Activated T-cell treated with anti-CD3 and anti-CD28 coated beads for 1 hour (primary cell): Measurements from ENCODE around the gene CABLES2.
"Not testable (repeated sequence)": the region's sequence is repeated elsewhere in the genome, so short reads cannot be mapped to it uniquely, and the experiment has no call there.

ENCODE experiments used
- DNase-seq: peaks from one replicate; pipeline ENCODE4 v3.0.0-alpha.2; 2020; ENCODE audit warnings: low read depth

CABLES2 gene

DNA sequence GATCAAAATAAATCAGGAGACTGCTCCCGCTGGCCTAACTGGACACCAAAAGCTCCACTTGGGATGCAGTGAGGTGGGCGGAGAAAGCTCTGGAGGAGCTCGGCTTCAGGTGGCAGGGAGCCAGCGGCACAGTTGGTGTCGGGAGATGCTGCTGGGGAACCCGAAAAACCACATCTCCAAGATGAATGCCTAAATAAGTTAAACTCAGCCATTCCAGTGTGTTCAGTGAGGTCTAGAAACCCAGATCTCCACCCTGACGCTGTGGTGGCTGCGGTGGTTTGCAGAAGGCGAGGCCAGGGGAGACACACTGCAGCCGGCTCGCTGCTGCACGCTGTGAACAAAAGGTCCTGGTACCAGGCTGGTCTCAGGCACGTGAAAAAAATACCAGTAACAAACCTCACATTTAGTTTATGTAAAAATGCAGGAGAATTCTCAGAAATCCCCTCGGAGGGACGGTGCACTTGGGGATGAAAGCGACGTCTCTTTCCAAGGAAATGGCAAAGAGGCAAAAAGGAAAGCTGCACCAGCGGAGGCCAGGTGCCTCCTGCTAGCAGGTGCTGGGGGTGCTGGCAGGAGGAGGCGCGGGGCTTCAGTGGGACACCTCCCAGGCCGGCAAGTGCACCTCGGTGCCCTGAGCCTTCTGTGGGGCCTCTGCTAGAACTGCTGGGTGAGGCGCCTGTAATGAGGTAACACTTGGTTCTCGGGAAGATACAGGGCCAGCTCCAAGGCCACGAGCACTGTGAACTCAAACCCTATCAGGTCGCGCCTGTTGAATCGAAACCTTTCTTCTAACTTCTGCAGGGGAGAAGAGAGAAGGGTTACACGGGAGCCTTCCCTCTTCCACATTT, 16.5 kb downstream of the CABLES2 start:
- no peak for DNase-seq

DNA sequence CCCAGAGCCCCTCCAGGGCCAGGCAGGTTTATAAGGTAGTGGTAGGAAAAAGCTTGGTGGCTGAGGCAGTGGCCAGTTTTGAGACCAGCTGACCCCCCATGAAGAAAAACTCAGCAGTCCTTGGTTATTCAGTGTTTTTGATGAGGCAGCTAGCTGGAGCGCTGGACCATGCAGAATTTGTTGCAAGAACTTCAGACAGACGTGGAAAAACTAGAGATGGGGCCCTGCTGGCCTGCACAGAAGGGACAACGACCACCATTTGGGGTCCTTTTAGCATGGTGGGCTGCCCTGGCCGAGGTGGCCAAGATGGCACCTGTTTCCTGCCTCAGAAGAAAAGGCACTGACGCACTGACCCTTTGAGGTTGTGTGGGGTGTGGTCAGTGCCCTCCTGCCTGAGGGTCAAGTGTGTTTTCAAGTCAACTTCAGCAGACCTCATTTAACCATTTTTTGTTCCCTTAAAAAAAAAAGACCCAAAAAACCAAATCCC, 17.4 kb downstream of the CABLES2 start:
- DNase-seq, result no peak

DNA sequence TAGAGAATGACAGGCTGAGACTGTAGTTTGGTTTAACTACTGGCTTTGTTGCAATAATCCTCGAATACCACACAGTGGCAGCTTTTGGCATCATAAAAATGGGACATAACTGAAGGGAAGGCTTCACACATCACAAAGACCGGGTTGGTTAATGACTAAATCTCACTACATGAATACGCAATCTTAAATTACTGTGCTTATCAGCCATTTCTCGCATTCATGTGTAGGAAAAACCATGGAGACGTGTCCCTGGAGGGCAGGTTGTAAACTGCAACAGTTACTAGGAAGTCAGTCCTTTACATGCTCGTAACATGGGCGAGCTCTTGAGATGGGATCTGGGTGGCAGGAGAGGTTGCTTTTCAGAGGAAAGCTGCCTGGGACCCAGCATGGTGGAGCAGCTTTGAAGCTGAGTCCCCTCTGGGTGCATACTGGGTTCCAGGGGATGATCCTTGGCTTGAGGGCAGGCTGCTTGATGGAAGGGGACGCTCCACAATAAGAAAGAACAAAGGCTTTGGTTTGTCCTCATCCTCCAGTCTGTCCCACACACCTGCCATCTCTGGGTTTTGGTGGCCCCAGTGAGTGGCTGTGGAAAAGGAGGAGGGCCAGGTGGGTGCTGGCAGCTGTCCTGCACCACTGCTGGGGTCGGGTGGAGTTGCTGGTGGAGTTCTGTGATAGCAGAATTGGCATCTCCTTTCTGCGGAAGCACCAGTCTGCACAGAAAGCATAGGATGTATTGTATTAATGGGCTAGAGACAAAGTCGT, 18.1 kb downstream of the CABLES2 start:
- DNase-seq, result no peak

DNA sequence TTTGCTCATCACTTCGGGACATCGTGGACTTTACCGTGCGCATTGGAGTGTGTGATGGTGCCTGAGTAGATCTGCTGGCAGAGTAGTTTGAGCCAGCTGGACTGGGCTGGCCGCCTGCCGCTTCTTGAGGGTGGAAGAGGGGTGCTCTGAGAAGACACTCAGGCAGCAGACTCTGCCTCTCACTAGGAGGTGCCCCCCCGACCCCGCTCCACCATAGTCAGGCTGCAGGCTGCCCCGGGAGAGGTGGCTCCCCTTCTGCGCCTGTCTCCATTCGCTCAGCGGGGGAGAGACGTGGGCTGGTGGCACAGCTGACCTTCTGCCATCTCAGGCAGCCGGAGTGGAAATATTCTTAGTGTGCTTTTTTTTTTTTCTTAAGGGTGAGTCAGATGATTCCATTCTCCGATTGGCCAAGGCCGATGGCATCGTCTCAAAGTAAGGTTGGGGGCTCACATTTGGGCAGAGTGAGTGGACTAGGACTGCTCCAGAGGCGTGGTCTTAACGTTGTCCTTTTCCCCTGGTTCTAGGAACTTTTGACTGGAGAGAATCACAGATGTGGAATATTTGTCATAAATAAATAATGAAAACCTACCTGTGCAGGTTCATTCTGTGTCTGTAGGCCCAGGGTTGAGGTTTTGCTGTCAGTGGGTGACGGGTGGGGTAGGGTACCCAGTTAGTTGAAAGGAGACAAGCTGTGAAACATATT, 19.0 kb downstream of the CABLES2 start:
- DNase-seq, result no peak

DNA sequence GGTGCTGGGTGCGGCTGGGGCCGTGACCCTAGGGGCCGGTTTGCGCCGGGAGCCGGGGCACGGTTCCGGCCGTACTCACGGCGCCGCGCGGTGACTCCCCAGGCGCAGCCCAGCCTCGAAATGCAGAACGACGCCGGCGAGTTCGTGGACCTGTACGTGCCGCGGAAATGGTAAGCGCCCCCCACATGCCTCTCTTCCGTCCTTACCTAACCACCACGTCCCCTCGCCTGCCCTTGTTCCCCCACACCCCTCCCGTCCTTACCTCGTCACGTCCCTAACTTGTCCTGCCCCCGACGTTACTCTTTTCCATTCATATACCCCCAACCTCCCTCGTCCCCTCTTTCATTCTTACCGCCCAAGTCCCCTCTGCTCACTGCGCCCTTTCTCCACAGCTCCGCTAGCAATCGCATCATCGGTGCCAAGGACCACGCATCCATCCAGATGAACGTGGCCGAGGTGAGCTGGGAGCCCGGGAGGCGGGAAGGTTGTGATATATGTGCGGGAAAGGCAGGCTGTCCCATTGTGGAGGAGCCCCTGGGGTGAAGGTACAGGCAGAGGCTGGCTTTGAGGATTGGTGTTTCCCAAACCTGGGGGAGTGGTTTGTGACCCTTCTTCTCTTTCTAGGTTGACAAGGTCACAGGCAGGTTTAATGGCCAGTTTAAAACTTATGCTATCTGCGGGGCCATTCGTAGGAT, 19.7 kb downstream of the CABLES2 start:
- no peak for DNase-seq

DNA sequence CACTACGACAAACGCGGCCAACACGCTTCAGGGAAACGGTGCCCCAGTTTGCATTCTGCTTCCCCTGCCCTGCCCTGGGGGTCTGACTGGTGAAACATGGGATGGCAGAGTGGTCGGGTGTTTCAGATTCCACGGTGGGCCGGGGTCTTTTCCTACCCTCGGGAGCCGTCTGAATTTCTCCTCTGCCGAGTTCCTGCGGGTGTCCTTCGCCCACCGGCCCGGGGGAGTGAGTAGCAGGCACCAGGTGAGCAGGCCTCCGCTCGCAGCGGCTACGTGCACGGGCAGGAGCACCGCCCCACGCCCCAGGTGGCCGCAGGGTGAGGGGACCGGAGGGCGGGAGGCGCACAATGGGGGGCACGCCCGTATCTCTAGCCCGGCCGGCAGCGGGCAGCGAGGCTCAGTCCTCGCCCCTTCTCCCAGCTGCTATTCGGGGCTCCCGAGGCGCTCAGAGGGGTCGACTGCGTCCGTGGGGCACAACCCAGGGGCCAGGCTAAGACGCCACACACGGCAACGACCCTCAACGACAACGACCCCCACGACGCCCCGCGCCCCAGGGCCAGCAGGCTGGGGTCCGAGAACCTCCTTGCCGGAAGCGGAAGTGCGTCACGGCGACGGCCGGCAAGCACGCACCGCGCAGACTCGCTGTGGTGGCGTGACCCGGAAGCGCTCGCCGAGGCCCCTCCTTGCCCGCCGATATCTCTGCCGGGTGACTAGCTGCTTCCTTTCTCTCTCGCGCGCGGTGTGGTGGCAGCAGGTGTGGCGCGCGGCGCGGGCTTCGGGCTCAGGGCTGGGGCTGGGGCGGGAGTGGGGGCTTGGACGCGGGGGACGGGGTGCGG, 20.5 kb downstream of the CABLES2 start, which contains the start of gene RPS21:
Gene RPS21, plus strand, starts transcription at position 721 of the 836 bp plus-strand sequence. CDS start 236 bp downstream, outside the sequence.
- peak; percentile 89 for DNase-seq

DNA sequence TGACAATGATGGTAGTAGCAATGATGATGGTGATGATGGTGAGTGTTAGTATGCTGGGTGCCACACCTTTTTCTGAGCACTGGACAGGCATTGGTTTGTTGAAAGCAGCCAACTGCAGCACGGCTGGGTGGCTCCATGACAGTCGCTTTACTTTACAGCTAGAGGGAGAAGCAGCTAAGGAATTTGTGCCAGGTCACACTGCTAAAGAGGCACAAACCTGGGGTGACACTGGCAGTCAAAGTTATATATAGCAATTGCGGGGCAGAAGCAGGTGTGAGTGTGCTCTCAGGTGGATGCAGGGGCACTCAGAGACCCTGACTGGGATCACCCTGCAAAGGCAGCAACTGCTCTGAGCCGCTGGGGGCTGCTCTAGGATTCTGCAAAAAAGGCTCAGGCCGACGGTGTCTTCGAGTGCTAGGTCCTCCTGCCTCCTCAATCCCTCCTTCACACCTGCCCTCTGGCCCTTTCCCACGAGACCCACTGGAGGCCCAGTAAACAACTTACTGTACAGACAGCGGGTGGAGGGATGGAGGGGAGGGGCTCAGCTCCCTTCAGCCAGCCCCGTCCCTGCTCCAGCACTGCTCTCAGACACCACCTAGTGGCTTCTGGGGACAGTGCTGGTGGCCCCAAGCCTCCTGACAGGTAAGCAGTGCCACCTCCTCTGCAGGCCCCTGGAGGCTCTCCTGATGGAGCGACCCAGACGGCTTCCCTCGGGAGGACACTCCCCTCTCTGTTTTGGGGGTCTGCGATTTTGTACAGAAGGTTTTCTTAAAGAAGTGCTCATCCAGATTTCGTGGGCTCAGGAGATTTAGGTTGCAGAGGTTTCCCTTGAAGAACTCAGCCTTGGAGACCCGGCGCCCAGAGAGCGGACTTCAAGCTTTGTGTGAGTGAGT, 24.5 kb downstream of the CABLES2 start:
- DNase-seq, result peak; percentile 60

DNA sequence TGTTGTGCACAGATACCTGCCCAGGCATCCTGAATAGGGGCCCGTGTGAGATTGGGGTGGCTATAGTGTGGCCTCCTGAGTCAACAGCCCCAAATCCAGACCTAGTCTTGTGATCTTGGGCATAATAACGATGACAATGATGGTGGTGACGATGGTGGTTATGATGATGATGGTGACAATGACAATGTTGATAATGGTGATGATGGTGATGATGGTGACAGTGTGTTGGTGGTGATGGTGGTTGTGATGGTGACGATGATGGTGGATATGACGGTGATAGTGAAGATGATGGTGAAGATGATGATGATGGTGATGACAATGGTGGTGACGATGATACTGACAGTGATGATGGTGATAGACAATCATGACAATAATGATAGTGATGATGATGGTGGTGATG, 25.2 kb downstream of the CABLES2 start:
- DNase-seq, result no peak

DNA sequence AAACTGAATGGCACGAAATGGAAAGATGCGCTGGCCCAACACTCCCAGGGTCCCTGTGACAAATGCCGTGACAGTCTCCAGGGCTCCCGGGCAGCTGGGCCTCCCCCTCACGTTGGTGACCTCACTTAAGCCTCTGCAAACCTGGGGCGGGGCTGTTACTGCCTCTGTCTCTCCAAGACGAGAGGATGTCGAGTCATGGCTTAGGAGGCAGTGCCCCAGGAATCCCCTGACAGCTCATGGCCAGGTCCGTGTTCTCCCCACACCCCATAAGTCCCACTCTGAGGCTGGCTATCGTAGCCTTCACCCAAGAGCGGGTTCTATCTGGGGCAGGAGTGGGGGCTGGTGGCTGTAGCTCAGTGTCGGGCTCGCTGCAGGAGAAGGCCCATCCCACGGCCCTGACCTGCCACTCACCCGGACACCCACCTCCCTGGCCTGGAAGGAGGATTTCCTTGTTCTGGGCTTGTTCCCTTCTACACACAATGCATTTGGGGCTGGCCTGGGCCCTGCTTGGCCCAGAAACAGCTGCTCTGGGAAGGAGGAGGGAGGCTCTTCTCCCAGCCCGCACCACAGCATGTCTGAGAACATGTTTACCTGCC, 25.8 kb downstream of the CABLES2 start:
- no peak for DNase-seq

DNA sequence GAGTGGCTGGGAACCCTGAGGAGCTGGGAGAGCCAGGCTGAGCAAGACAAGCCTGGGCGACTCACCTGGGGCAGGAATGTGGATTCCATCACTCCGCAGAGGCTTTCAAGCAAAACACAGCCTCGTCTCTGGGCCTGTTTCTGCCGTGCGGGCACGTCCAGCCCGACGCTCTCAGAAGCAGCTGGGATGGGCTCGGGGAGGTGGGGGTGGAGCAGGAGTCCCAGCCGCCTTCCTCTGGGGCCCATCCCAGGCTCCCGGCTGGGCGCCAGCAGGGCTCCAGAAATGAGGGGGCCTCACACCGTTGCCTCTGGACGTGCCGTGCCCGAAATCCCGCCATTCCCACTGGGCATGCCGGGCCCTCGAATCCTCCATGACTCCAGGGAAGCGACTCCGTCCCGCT, 28.9 kb downstream of the CABLES2 start:
- DNase-seq, result no peak

DNA sequence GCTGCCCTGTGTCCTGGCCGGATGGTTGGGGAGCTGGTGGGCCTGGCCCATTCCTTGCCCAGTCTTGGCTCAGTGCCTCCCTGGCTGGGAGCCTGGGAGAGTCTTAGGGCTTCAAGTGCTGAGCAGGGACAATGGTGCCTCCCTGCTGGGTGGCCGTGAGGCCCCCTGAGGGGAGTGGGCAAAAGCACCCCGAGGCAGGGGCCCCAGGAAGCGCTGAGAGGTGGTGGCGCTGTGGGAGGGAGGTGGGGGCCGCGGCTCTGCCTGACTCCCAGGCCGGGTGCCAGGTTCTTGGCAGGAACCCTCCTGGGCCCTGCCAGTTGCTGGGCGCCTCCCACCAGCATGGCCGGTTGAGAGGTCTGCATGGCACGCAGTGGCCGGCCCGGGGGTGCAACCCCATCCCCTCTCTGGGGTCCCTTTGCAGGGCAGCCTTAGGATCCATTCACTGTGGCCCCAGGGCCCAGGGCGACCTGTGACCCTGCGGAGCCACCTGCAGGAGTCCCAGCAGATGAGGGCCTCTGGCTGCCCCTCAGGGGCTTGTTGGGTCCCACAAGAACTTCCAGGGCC, 29.4 kb downstream of the CABLES2 start:
- DNase-seq, result no peak

DNA sequence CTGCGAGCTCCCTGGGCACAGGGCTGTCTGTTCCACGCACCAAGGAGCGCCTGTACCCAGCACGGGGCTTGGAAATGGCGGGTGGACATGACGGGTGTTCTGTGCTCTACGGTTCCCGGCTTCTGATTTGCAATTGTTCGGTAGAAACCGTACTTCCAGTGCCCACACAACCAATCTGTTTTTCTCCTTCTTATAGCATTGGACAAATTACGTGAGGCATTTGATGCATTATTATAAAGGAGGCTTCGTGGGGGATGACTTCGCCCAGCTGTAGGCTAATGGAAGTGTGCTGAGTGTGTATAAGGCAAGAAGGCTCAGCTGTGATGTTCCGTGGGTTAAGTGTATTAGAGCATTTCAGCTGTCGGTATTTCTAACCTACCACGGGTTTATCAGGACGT, 30.0 kb downstream of the CABLES2 start:
- DNase-seq, result no peak

DNA sequence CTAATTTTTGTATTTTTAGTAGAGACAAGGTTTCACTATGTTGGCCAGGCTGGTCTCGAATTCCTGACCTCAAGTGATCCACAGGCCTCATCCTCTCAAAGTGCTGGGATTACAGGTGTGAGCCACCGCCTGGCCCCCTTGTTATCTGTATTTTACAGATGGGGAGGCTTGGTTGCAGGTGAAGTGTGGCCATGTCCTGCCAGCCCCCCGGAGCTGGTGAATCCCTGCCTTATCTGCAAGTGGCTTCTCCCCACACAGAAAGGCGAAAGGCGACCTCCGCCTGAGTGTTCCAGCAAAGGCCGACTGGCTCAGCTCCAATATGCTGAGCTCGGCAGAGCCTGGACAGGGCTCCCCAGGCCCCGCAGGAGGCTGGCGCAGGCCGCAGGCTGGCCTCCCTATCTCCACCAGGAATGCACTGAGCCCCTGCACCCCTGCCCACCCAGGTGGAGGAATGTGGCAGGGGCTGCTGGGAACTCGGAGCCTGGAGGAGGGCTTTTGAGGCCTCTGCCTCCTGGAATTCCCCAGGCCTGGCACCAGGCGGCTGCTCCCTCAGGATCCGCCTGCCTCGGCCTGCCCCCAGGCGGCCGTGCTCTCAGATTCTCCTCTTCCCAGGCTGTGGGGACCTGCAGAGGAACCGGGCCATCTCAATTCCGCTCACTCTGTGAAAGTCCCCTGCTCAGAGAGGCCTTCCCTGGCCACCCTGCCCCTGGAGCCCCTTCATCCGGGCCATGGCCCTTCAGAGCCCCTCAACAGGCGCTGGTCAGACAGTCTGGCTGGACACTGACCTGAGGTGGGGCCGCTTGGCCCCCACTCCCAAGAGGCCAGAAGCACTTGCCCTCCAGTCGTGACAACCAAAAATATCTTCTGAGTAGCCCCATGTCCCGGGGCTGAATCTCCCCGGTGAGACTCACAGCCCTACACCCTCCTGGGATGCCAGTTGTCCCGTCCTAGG, 30.7 kb downstream of the CABLES2 start:
- DNase-seq, result no peak

DNA sequence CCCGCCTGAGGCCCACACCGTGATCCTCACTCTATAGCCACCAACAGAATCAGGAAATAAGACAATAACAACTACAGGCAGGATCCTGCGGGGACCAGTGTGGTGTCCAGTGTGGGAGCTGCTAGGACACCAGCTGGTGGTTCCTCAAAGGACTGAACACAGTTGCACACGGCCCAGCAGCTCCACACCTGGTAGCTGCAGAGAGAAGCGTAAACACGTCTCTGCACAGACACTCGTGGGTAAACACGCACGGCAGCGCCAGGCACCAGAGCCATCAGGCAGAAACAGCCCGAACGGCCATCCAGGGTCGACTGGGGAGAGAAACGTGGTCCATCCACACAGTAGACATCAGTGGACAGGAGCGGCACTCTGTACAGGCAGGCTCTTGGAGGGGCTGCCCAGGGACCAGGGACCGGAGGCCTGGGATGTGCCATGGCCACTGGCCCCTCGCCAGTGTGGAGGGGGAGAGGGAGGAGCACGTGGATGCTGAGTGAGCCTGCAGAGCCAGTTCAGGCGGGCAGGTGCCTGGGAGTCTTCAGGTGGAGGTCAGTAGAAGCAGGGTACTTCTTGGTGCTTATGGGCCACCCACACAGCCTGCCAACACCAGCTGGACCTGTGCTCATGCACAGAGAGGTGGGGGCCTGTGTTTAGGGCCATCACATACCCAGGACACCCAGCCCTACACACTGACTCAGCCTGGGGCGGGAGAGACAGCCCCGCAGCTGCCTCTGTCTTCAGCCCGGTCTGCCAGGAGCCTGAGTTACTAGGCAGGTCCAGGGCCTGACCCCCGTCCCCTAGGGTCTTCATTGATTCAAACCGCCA, 32.5 kb downstream of the CABLES2 start:
- DNase-seq, result no peak

DNA sequence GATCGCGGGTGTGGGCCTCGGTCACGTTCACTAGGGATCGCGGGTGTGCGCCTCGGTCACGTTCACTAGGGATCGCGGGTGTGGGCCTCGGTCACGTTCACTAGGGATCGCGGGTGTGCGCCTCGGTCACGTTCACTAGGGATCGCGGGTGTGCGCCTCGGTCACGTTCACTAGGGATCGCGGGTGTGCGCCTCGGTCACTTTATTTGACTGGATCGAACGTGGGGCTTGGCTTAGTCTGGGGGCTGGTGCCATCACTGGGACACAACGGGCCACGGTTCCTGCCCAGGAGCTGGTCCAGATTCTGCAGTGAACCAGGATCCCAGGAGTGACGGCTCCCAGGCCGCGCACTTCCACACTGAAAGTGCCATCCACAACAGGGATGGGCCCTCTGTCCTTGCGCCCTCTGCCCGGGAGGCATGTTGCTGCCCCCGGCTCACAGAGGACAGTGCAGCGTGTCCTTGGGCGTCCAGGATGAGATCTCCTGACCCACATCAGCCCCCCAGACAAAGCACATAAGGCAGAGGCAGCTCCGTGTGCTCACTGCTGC, 33.4 kb downstream of the CABLES2 start:
- not testable (repeated sequence) for DNase-seq
